NCI-H748 treated with DMSO at 0.1 percent for 48 hours (cell line): ENCODE data around the gene SLC37A3.

Experiments
- DNase-seq: peaks from one replicate; lab custom pipeline; 2025; lab: John Stamatoyannopoulos, UW

SLC37A3 gene

GRCh38 chr7:140400381-140400780 lies 2.1 kb upstream of the SLC37A3 start:
- no peak for DNase-seq

- no peak for DNase-seq
Measured at GRCh38 chr7:140398821-140399220, 491 bp upstream of the SLC37A3 start.

GRCh38 chr7:140393756-140394306 lies 4.5 kb downstream of the SLC37A3 start:
- no peak for DNase-seq

- DNase-seq, result no peak
Measured at GRCh38 chr7:140391634-140392033, 6.7 kb downstream of the SLC37A3 start.

- no peak for DNase-seq
Measured at GRCh38 chr7:140390466-140391190, 7.7 kb downstream of the SLC37A3 start.

GRCh38 chr7:140390034-140390433 lies 8.3 kb downstream of the SLC37A3 start:
- no peak for DNase-seq

GRCh38 chr7:140389445-140389844 lies 8.9 kb downstream of the SLC37A3 start:
- DNase-seq, result no peak

GRCh38 chr7:140384894-140385545 lies 13.3 kb downstream of the SLC37A3 start:
- no peak for DNase-seq

- DNase-seq, result no peak
Measured at GRCh38 chr7:140383954-140384713, 14.2 kb downstream of the SLC37A3 start.

GRCh38 chr7:140375892-140376730 lies 22.2 kb downstream of the SLC37A3 start:
- no peak for DNase-seq

- DNase-seq, result no peak
Measured at GRCh38 chr7:140375323-140375722, 23.0 kb downstream of the SLC37A3 start.

GRCh38 chr7:140369294-140369693 lies 29.0 kb downstream of the SLC37A3 start:
- no peak for DNase-seq

- no peak for DNase-seq
Measured at GRCh38 chr7:140367528-140367927, 30.8 kb downstream of the SLC37A3 start.

- DNase-seq, result no peak
Measured at GRCh38 chr7:140364819-140365218, 33.5 kb downstream of the SLC37A3 start.

- no peak for DNase-seq
Measured at GRCh38 chr7:140360697-140361229, 37.6 kb downstream of the SLC37A3 start.

GRCh38 chr7:140358412-140359051 lies 39.8 kb downstream of the SLC37A3 start:
- DNase-seq, result no peak

- DNase-seq, result no peak
Measured at GRCh38 chr7:140358024-140358411, 40.3 kb downstream of the SLC37A3 start.

GRCh38 chr7:140350056-140350455 lies 48.3 kb downstream of the SLC37A3 start:
- no peak for DNase-seq

GRCh38 chr7:140349144-140349771 lies 49.1 kb downstream of the SLC37A3 start:
- DNase-seq, result no peak

- DNase-seq, result no peak
Measured at GRCh38 chr7:140348161-140348849, 50.0 kb downstream of the SLC37A3 start.
